GM21528 (cell line): ENCODE data around the gene KCNMA1.

Experiments used
- ATAC-seq: cut with Tn5 transposase; IDR thresholded peaks from one replicate; pipeline ENCODE4 v1.9.1; 2021; ENCODE audit warnings: mild to moderate bottlenecking, moderate library complexity; ENCODE audit not compliant: unreplicated experiment, low FRiP score

The KCNMA1 gene

GRCh38 chr10:77463967-77464745 is 173.5 kb downstream of the KCNMA1 start:
- ATAC-seq: no peak

- ATAC-seq: no peak
These were observed 174.1 kb downstream of the KCNMA1 start for GRCh38 chr10:77463499-77463898.

- ATAC-seq: no peak
These were observed 175.8 kb downstream of the KCNMA1 start for GRCh38 chr10:77461636-77462296.

- ATAC-seq: no peak
These were observed 177.7 kb downstream of the KCNMA1 start for GRCh38 chr10:77459905-77460304.

GRCh38 chr10:77458986-77459590 is 178.5 kb downstream of the KCNMA1 start:
- ATAC-seq: no peak

- no peak for ATAC-seq
These were observed 179.9 kb downstream of the KCNMA1 start for GRCh38 chr10:77457721-77458120.

GRCh38 chr10:77457266-77457665 is 180.3 kb downstream of the KCNMA1 start:
- no peak for ATAC-seq

GRCh38 chr10:77456414-77456813 is 181.2 kb downstream of the KCNMA1 start:
- ATAC-seq: no peak

- no peak for ATAC-seq
These were observed 182.0 kb downstream of the KCNMA1 start for GRCh38 chr10:77455561-77455960.

GRCh38 chr10:77452952-77453564 is 184.6 kb downstream of the KCNMA1 start:
- ATAC-seq: no peak

- ATAC-seq: no peak
These were observed 185.7 kb downstream of the KCNMA1 start for GRCh38 chr10:77451886-77452285.

GRCh38 chr10:77448226-77448625 is 189.4 kb downstream of the KCNMA1 start:
- ATAC-seq: no peak

- ATAC-seq: no peak
These were observed 190.9 kb downstream of the KCNMA1 start for GRCh38 chr10:77446700-77447099.

- no peak for ATAC-seq
These were observed 192.1 kb downstream of the KCNMA1 start for GRCh38 chr10:77445547-77445946.

GRCh38 chr10:77444041-77444440 is 193.6 kb downstream of the KCNMA1 start:
- no peak for ATAC-seq

- ATAC-seq: no peak
These were observed 194.9 kb downstream of the KCNMA1 start for GRCh38 chr10:77442699-77443189.

- no peak for ATAC-seq
These were observed 196.0 kb downstream of the KCNMA1 start for GRCh38 chr10:77441353-77442166.

GRCh38 chr10:77436257-77436975 is 201.2 kb downstream of the KCNMA1 start:
- no peak for ATAC-seq

- no peak for ATAC-seq
These were observed 204.1 kb downstream of the KCNMA1 start for GRCh38 chr10:77433546-77433945.
